Body of pancreas (tissue), 4 donors: ENCODE results near the gene DNAH10. TPM values are rescaled to one million over a fixed set of nuclear protein-coding genes. Genes with fewer than 3 reads are reported as not detected.

Source experiments
- ATAC-seq: fragments of 150-250 bp; one replicate; pipeline ENCODE4 v1.9.1; 2016
- DNase-seq, 4 donors: peaks; one replicate each; pipeline ENCODE4 v3.0.0-alpha.2; 2019
- H3K27ac ChIP-seq, 4 donors: fragments of 200-600 bp; sonication (generic); 1 replicate in 3 of 4; 2 replicates in 1 of 4; pipeline versions ENCODE4 v1.5.1 to v1.6.1; 2016 to 2019; ENCODE audit warnings: mild to moderate bottlenecking in 1 of 4, mixed read lengths in 1 of 4, moderate library complexity in 1 of 4
- H3K27me3 ChIP-seq, 2 donors: fragments of 200-600 bp; sonication (generic); one replicate each; pipeline ENCODE4 v1.6.0; 2016; ENCODE audit warnings: mild to moderate bottlenecking in 1 of 2
- H3K36me3 ChIP-seq, 2 donors: fragments of 200-600 bp; sonication (generic); replicated peaks in 1 of 2; 2 replicates each; pipeline ENCODE4 v1.5.1; 2016; ENCODE audit warnings: low read depth in 2 of 2; ENCODE audit not compliant: insufficient read depth in 1 of 2
- H3K4me1 ChIP-seq: fragments of 200-600 bp; sonication (generic); one replicate; pipeline ENCODE4 v1.6.0; 2016
- H3K4me3 ChIP-seq, 2 donors: fragments of 200-600 bp; sonication (generic); 1 replicate in 1 of 2; 2 replicates in 1 of 2; pipeline ENCODE4 v1.5.1; 2016 to 2019
- H3K9me3 ChIP-seq, 3 donors: fragments of 200-600 bp; sonication (generic); 1 replicate in 2 of 3; 2 replicates in 1 of 3; pipeline ENCODE4 v1.5.1; 2016
- POLR2A ChIP-seq, 3 donors: fragments of 450-650 bp; IDR thresholded peaks; one replicate each; pipeline ENCODE4 v1.6.1; 2016; ENCODE audit warnings: antibody characterized with exemption in 3 of 3, mild to moderate bottlenecking in 2 of 3
- WGBS, 2 donors: methylation state at CpG; one replicate each; pipeline ENCODE4 v1.1.5; 2017; 5-methylcytosine and 5-hydroxymethylcytosine counted together
- intact Hi-C: fragments of 100-400 bp; cut with DNase I; formaldehyde crosslinking; loops from one replicate; pipeline ENCODE4 v1.15.1; 2023
- total RNA-seq, 2 donors: library from RNA; depleted of rRNA; stranded (reverse); fragments of >200 nt; gene quantifications; one replicate each; pipeline ENCODE4 v1.1.0, GENCODE V29; 2016
- TF ChIP-seq, protein P1 (sequence below), 7 experiments: fragments of 450-650 bp in 4 of 7; fragments of 200-600 bp in 3 of 7; sonication (generic) in 3 of 7; IDR thresholded peaks; one replicate each; pipeline ENCODE4 v1.5.1; 2016 to 2019; ENCODE audit warnings: antibody characterized with exemption in 7 of 7

DNAH10 gene
- total RNA-seq, 2 donors from 2014 or later, result 0.26 TPM; not detected in 1

DNA sequence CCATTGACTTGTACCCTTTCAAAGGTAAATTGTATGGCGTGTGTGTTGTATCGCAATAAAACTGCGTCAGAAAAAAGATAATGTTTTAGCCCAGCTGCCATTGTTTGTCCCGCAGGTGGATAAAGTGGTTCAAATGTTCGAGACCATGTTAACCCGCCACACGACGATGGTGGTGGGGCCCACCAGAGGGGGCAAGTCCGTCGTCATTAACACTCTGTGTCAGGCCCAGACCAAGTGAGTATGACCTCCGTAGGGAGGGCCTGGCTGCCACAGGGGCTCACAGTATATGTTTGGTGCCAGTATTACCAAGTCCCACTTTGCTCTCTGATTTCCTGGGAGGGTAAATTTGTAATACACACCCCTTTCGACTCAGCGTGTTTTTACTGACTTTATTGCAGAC is 96.9 kb downstream of the DNAH10 start:
- no peaks in the 10 kb centered on the region for H3K4me1 ChIP-seq

DNA sequence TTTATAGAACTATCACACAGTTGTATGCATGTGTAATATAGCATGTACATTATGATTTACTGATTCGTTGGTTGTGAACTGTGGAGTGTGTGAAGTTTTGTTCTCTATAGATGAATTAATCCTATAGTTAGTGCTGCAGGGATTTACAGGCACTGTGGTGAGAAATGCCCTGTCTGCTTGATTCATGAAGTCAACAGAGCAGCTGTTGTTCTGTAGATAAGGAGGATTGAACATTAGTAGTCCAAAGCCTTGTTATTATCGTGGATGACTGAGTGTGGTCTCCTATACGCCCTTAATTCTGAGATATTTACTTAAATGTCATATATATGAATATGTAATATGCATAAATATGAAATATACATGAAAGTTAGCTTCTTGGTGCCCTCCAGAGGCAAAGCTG is 98.3 kb downstream of the DNAH10 start:
- TF ChIP-seq, protein P1, sequence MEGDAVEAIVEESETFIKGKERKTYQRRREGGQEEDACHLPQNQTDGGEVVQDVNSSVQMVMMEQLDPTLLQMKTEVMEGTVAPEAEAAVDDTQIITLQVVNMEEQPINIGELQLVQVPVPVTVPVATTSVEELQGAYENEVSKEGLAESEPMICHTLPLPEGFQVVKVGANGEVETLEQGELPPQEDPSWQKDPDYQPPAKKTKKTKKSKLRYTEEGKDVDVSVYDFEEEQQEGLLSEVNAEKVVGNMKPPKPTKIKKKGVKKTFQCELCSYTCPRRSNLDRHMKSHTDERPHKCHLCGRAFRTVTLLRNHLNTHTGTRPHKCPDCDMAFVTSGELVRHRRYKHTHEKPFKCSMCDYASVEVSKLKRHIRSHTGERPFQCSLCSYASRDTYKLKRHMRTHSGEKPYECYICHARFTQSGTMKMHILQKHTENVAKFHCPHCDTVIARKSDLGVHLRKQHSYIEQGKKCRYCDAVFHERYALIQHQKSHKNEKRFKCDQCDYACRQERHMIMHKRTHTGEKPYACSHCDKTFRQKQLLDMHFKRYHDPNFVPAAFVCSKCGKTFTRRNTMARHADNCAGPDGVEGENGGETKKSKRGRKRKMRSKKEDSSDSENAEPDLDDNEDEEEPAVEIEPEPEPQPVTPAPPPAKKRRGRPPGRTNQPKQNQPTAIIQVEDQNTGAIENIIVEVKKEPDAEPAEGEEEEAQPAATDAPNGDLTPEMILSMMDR (IDR thresholded peaks at IDR 0.05), result no peak
- TF ChIP-seq POLR2A (IDR thresholded peaks at IDR 0.05), result no peak
- no peak for DNase-seq
- Histone ChIP-seq H3K27ac (no peak overlapping the region), H3K4me1 (no peaks in the 10 kb centered on the region), H3K4me3 (no peak overlapping the region), H3K36me3 (no peaks in the 10 kb centered on the region), H3K9me3 (no peaks in the 10 kb centered on the region), H3K27me3 (no peaks in the 10 kb centered on the region)
- WGBS, 2 donors, result 14% methylated on average over 3 of the region's 3 CpGs
- no peak for ATAC-seq
- intact Hi-C loops, result no loop called here

More for the DNA sequence above, 96.9 kb downstream of the DNAH10 start:
- intact Hi-C loops, result no loop called here
- TF ChIP-seq, protein P1 (IDR thresholded peaks at IDR 0.05), result no peak
- TF ChIP-seq POLR2A (IDR thresholded peaks at IDR 0.05), result no peak
- Histone ChIP-seq H3K9me3 (no peaks in the 10 kb centered on the region), H3K27ac (no peak overlapping the region), H3K4me3 (no peak overlapping the region), H3K36me3 (no peaks in the 10 kb centered on the region), H3K27me3 (no peaks in the 10 kb centered on the region)
- 68 to 75% methylated on average over 13 of the region's 13 CpGs for WGBS, 2 donors
- DNase-seq (no peak), ATAC-seq (no peak)

DNA sequence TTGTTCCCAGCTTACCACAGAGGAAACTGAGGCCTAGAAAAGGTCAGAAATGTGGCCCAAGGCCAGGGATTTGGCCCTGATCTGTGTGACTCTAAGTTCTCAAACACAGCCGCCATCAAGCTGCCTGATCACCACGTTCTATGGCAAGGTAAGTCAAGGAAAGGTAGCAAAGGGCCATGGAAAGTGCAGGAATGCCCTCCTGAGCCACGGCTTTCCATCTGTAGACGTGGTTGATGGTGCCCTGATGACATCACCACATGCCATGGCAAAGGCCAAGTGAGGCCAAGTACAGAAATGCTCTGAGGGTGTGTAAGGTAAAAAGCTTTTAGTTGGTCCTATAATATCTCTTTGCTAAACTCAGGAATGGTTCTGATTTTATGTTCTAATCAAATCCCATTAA is 99.3 kb downstream of the DNAH10 start:
- Histone ChIP-seq H3K27me3 (no peaks in the 10 kb centered on the region), H3K27ac (no peak overlapping the region), H3K9me3 (no peaks in the 10 kb centered on the region), H3K36me3 (no peaks in the 10 kb centered on the region), H3K4me3 (no peak overlapping the region), H3K4me1 (no peaks in the 10 kb centered on the region)
- intact Hi-C loops, result no loop called here
- DNase-seq (no peak), ATAC-seq (no peak)
- TF ChIP-seq, protein P1 (IDR thresholded peaks at IDR 0.05), result no peak
- TF ChIP-seq POLR2A (IDR thresholded peaks at IDR 0.05), result no peak
- WGBS, 2 donors, result 69 to 72% methylated on average over 3 to 4 of the region's 4 CpGs

DNA sequence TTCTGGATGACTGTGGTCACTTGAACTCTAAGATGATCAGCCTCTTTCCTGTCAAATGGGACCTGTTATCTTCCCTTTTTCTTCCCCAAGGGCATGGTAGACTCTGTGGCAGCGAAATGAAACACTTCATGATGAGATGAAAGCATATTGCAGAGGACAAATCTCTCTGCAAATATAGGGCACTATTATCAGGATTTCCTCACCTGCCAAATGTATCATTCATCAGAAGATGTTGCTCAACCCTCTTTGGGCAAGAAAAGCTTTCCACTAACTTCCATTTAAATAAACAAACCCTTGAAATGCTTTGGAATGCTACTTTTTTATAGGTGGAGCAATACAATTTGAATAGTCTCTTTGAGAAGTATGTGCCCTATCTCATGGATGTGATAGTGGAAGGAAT is 105.0 kb downstream of the DNAH10 start:
- Histone ChIP-seq H3K9me3 (no peaks in the 10 kb centered on the region), H3K4me3 (no peak overlapping the region), H3K36me3 (no peaks in the 10 kb centered on the region), H3K27ac (no peak overlapping the region), H3K27me3 (no peaks in the 10 kb centered on the region), H3K4me1 (no peaks in the 10 kb centered on the region)
- 48 to 68% methylated on average over 1 of the region's 1 CpG for WGBS, 2 donors
- DNase-seq, result no peak
- TF ChIP-seq POLR2A (IDR thresholded peaks at IDR 0.05), result no peak
- TF ChIP-seq, protein P1 (IDR thresholded peaks at IDR 0.05), result no peak
- ATAC-seq, result no peak
- intact Hi-C loops, result no loop called here

DNA sequence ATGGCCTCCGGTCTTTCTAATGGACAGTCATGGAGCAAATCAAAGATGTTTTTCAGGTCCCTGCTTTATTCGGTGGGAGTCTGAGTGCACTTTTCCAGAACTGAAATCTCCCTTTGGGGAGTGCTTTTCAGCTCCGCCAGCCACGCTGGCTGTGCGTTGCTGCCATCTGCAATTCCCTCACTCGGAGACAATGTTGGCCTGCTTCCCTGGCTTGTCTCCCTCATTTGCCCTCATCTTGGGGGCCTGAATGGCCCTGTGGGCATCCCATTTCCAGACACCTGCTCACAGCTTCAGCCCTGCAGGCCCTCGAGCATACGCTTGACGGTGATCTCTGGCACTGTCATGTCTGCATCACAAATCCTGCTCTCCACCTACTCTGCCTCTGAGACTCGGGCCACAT is 106.7 kb downstream of the DNAH10 start:
- H3K4me1 ChIP-seq, result no peaks in the 10 kb centered on the region
- no peak for TF ChIP-seq POLR2A (IDR thresholded peaks at IDR 0.05)
- TF ChIP-seq, protein P1 (IDR thresholded peaks at IDR 0.05), result no peak
- intact Hi-C loops, result no loop called here
- no peaks in the 10 kb centered on the region for H3K36me3 ChIP-seq
- ATAC-seq, result no peak
- WGBS, 2 donors, result 84 to 87% methylated on average over 10 of the region's 10 CpGs
- H3K9me3 ChIP-seq, result no peaks in the 10 kb centered on the region
- no peak overlapping the region for H3K4me3 ChIP-seq
- DNase-seq, result no peak
- H3K27ac ChIP-seq, result no peak overlapping the region
- H3K27me3 ChIP-seq, result no peaks in the 10 kb centered on the region
